Effector memory CD4-positive, alpha-beta T cell (primary cell): Measurements from ENCODE around the gene PALB2.
"Not testable (repeated sequence)": the region's sequence is repeated elsewhere in the genome, so short reads cannot be mapped to it uniquely, and the experiment has no call there.

Source experiments
- DNase-seq, 3 donors: peaks; one replicate each; pipeline ENCODE4 v3.0.0-alpha.2; 2020
- H3K27ac ChIP-seq: 2 replicates; pipeline ENCODE4 v1.7.0; 2013; ENCODE audit warnings: mild to moderate bottlenecking, low read length, moderate library complexity; ENCODE audit not compliant: insufficient read depth, poor library complexity, severe bottlenecking
- H3K27me3 ChIP-seq: replicated peaks from 2 replicates; pipeline ENCODE4 v1.7.0; 2013; ENCODE audit warnings: mild to moderate bottlenecking, low read length; ENCODE audit not compliant: insufficient read depth, control insufficient read depth, poor library complexity, severe bottlenecking
- H3K36me3 ChIP-seq: 2 replicates; pipeline ENCODE4 v1.7.0; 2013; ENCODE audit warnings: mild to moderate bottlenecking, low read length, moderate library complexity; ENCODE audit not compliant: control insufficient read depth, insufficient read depth
- H3K4me1 ChIP-seq: 2 replicates; pipeline ENCODE4 v1.7.0; 2013; ENCODE audit warnings: low read length, mild to moderate bottlenecking; ENCODE audit not compliant: control insufficient read depth, insufficient read depth, poor library complexity, severe bottlenecking
- H3K4me3 ChIP-seq: 2 replicates; pipeline ENCODE4 v1.7.0; 2013; ENCODE audit warnings: low read length, low read depth, mild to moderate bottlenecking; ENCODE audit not compliant: insufficient read depth, poor library complexity, severe bottlenecking
- H3K9me3 ChIP-seq: 2 replicates; pipeline ENCODE4 v1.7.0; 2013; ENCODE audit warnings: mild to moderate bottlenecking, low read length, moderate library complexity; ENCODE audit not compliant: control insufficient read depth

The PALB2 gene

DNA sequence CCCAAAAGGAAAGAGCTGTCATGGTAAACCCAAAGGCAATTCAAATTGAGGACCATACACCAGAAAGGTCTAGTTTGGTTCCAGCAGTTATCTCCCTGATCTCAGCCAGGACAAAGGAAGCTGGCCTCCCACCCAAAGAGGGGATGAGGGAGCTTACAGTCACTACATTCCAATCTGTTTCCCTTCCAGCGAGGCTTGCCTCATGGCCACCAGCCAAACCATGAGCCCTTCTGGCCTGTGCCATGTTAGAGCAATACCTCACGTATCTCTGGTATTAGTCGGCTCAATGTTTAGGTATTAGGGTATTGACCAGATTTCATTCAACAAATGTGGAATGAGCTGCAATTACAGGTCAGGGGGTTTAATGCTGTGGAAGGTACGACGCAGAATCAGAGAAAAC lies 53.4 kb downstream of the PALB2 start:
- Histone ChIP-seq H3K27ac (no peak overlapping the region), H3K4me3 (no peak overlapping the region), H3K4me1 (no peaks in the 10 kb centered on the region), H3K27me3 (no peaks in the 10 kb centered on the region), H3K36me3 (peaks cover 74% of the 10 kb centered on the region), H3K9me3 (no peaks in the 10 kb centered on the region)
- DNase-seq = no peak

DNA sequence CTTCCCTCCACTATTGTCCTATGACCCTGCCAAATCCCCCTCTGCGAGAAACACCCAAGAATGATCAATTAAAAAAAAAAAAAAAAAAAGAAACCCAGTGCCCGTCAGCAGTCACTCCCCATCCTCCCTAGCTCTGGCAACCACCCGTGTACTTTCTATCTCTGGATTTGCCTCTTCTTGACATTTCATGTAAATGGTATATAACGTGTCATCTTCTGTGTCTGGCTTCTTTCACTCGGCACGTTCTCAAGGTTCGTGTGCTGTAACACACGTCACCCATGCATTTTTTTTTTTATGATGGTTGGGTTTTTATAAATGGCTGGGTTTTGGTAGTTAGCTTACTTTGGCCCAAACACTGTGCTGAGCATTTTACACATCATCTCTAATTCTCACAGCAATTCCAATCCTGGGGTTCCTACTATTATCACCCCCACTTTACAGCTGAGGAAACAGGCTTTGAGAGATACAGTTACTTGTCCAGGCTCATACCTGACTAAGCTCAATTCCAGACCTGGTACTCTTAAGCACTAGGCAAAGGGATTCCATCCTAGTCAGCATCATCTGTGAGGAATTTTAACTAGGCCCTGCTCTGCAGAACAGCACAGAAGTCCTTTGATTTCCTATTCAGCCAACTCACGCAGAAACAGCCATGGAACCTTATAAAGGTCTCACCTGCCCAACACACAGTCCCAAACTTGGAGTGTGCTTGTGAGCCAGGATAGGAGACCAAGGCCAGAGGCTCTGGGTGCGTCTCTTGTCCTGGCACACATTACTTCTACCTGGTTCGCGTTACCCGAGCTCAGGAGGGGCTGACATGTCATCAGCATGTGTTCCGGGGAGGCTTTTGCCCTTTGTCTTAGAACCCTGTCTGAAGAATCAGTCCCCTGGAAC lies 56.7 kb downstream of the PALB2 start:
- H3K27ac ChIP-seq = no peak overlapping the region
- H3K9me3 ChIP-seq = no peaks in the 10 kb centered on the region
- H3K27me3 ChIP-seq = no peaks in the 10 kb centered on the region
- H3K36me3 ChIP-seq = peaks cover 61% of the 10 kb centered on the region
- H3K4me1 ChIP-seq = no peaks in the 10 kb centered on the region
- no peak overlapping the region for H3K4me3 ChIP-seq
- no peak for DNase-seq

DNA sequence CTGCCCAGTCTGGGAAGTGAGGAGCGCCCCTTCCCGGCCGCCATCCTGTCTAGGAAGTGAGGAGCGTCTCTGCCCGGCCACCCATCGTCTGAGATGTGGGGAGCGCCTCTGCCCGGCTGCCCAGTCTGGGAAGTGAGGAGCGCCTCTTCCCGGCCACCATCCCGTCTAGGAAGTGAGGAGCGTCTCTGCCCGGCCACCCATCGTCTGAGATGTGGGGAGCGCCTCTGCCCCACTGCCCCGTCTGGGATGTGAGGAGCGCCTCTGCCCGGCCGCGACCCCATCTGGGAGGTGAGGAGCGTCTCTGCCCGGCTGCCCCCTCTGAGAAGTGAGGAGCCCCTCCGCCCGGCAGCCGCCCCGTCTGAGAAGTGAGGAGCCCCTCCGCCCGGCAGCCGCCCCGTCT lies 57.8 kb downstream of the PALB2 start:
- H3K27ac ChIP-seq, DNase-seq, H3K4me3 ChIP-seq, H3K9me3 ChIP-seq, H3K27me3 ChIP-seq, H3K4me1 ChIP-seq: not testable (repeated sequence)
- peaks cover 66% of the 10 kb centered on the region for H3K36me3 ChIP-seq

DNA sequence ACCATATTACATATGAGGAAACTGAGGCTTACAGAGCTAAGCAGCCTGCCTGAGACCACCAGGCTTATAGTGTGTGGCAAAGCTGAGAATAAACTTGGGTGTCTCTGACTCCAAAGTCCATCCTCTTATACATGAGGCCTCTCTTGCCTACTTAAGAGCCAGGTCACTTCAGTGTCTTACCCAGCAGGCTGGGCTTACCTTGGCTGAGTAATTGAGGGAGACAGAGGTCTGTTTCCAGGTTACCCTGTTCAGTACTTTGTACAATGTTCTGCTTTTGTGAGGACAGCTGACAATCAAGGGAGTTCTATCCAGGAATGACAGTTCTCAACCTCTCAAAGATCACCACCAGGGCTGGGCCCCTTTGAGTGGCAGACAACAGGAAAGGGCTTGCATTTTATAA lies 59.3 kb downstream of the PALB2 start:
- peaks cover 51% of the 10 kb centered on the region for H3K36me3 ChIP-seq
- DNase-seq = no peak
- no peak overlapping the region for H3K4me3 ChIP-seq
- H3K4me1 ChIP-seq = no peaks in the 10 kb centered on the region
- no peak overlapping the region for H3K27ac ChIP-seq
- H3K27me3 ChIP-seq = no peaks in the 10 kb centered on the region
- H3K9me3 ChIP-seq = no peaks in the 10 kb centered on the region

DNA sequence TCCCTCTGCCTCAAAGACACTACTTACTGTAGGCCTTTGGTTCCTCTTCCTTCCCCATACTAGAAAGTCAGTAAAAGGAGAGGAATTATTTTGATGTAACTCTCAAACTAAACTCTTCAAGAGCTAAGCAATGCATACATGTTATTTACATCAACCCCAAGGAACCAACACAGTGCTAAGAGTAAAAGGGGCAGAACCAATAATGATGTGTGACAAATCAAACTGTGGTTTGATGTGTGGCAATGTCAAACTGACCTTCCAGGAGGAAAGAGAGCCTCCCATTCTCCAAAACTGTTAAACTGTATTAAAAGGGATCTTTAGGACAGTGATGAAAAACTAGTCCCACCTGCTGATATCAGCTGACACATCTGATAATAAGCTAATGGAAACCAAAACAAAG lies 60.7 kb downstream of the PALB2 start:
- Histone ChIP-seq H3K4me1 (no peaks in the 10 kb centered on the region), H3K27ac (no peak overlapping the region), H3K36me3 (peaks cover 41% of the 10 kb centered on the region), H3K27me3 (no peaks in the 10 kb centered on the region), H3K4me3 (no peak overlapping the region), H3K9me3 (no peaks in the 10 kb centered on the region)
- DNase-seq = no peak

DNA sequence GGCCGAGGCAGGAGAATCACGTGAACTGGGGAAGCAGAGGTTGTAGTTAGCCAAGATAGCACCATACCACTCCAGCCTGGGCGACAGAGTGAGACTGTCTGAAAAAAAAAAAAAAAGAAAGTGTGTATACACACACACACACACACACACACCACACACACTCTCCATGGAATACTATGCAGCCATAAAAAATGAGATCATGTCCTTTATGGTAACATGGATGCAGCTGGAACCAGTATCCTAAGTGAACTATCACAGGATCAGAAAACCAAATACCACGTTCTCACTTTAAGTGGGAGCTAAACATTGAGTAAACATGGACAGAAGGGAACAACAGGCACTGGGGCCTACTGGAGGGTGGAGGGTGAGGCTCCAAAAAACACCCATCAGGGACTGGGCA lies 61.7 kb downstream of the PALB2 start:
- Histone ChIP-seq H3K9me3 (no peaks in the 10 kb centered on the region), H3K4me1 (no peaks in the 10 kb centered on the region), H3K4me3 (no peak overlapping the region), H3K36me3 (peaks cover 30% of the 10 kb centered on the region), H3K27ac (no peak overlapping the region), H3K27me3 (no peaks in the 10 kb centered on the region)
- DNase-seq = no peak

DNA sequence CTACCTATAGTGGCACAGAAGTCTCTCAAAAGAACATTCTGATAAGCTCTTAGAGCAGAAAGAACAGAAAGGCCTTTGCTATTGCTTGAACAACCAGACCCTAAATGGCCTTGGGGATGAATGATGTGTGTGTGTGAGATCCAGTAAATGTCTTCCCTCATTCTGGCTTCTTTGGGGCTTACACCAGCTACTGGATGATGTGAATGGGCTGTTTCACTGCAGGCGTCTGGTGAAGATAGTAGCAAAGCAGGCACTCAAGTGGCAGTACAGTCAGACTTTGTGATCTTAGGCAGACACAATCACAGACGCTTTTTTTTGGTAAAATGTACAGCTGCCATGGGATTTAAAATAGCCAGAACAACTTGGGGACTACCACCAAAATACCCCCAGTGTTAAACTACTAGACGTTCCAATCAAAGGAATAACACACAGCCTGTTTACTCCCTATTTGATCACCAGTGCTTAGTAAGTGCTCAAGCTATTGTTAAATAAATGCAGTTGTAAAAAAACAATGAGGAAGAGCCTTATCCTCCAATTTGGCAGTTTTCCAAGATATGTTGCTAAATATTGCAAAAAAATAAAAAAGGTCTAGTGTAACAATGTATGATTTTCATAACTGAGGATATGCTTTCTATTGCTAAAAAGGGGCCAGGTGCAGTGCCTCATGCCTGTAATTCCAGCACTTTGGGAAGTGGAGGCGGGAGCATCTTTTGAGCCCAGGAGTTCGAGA lies 62.8 kb downstream of the PALB2 start:
- no peak overlapping the region for H3K4me3 ChIP-seq

DNA sequence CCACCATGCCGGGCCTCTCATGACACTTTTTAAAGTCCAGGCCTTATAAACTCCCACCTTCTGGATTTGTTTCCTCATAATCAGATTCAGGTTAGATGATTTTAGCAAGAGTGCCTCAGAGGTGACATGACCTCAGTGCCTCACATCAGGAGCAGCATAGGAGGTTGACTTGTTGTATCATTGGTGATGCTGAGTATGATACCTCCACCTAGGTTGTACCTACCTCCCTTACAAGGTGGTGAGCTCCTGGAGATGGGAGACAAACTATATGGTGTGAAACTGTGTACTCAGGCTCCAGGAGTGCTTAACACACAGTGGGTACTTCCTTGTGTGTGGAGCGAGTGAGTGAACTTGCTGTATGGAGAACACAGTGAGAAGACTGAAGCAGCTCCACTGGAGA lies 63.6 kb downstream of the PALB2 start:
- H3K9me3 ChIP-seq = no peaks in the 10 kb centered on the region
- H3K36me3 ChIP-seq = peaks cover 44% of the 10 kb centered on the region
- no peak overlapping the region for H3K27ac ChIP-seq
- no peak for DNase-seq
- H3K27me3 ChIP-seq = no peaks in the 10 kb centered on the region
- no peaks in the 10 kb centered on the region for H3K4me1 ChIP-seq
- H3K4me3 ChIP-seq = no peak overlapping the region

More for the DNA sequence above, 62.8 kb downstream of the PALB2 start:
- H3K36me3 ChIP-seq = peaks cover 37% of the 10 kb centered on the region
- H3K27ac ChIP-seq = no peak overlapping the region
- no peaks in the 10 kb centered on the region for H3K9me3 ChIP-seq
- no peaks in the 10 kb centered on the region for H3K4me1 ChIP-seq
- DNase-seq = no peak
- no peaks in the 10 kb centered on the region for H3K27me3 ChIP-seq

DNA sequence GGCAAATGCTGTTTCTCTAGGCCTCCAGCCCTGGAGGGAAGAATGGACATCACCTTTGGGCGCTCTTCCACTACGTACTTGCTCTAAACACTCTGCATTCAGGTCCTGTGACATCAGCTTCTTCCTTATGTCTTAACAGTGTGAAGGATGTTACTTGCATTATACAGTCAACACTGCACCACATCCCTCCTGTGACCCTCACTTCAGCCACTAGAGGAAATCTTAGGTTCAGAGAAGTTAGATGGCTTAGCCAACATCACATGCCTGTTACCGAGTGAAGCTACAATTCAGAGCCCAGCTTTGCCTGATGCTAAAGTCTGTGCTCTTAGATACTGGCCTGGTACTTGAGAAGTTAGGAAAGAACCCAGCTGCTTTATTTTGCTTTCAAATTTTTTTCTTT lies 65.3 kb downstream of the PALB2 start:
- no peak for DNase-seq
- H3K27me3 ChIP-seq = no peaks in the 10 kb centered on the region
- H3K4me3 ChIP-seq = no peak overlapping the region
- no peaks in the 10 kb centered on the region for H3K4me1 ChIP-seq
- peaks cover 45% of the 10 kb centered on the region for H3K36me3 ChIP-seq
- no peaks in the 10 kb centered on the region for H3K9me3 ChIP-seq
- H3K27ac ChIP-seq = no peak overlapping the region

DNA sequence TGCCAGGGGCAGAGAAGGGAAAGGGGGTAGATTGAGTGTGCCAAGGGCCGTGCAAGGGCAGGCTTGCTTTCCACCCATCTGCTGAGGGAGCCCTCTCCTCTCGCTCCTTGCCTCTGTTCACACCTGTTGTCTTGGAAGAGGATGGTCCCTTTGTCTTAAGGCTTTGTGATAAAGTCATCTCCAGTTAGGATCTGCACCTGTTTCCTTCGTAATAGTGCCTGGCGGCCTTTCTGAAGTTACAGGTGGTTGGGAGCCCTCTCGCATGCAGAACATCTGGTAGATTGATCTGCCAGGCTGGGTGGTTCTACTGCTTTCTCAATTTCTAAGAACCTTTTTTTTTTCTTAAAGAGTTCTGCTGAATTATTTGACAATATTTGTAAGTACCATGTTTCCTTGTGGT lies 67.3 kb downstream of the PALB2 start:
- DNase-seq = no peak
- no peaks in the 10 kb centered on the region for H3K27me3 ChIP-seq
- no peaks in the 10 kb centered on the region for H3K4me1 ChIP-seq
- no peak overlapping the region for H3K4me3 ChIP-seq
- H3K9me3 ChIP-seq = no peaks in the 10 kb centered on the region
- no peak overlapping the region for H3K27ac ChIP-seq
- peaks cover 43% of the 10 kb centered on the region for H3K36me3 ChIP-seq
